HG02885 (cell line): ENCODE results near the gene PARL.

ENCODE experiments used
- ATAC-seq: cut with Tn5 transposase; IDR thresholded peaks from one replicate; pipeline ENCODE4 v1.9.1; 2021; ENCODE audit warnings: mild to moderate bottlenecking; ENCODE audit not compliant: unreplicated experiment, poor library complexity

PARL gene

DNA sequence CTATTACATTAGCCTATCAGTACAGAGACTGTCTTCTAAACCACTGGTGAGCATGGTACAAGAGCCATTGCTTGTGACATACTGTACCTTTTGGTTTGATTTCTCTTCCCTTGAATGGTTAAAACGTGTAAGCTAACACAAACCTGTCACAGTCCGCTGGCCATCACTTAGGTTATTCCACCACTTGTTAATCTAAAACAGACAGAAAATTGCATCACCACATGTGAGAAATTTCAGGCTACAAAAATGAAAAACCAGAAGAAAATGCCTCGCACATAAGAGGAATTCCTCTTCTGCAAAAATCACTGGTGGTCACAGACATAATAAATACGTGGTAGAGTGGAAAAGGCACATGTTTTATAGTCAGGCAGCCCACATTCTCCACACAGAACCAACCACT, 22.1 kb downstream of the PARL start:
- no peak for ATAC-seq

GRCh38 chr3:183857863-183858262, 26.8 kb downstream of the PARL start:
- ATAC-seq, result no peak

GRCh38 chr3:183854318-183855035, 30.2 kb downstream of the PARL start:
- no peak for ATAC-seq

- ATAC-seq, result no peak
Observed at GRCh38 chr3:183845608-183846288, 38.9 kb downstream of the PARL start.

DNA sequence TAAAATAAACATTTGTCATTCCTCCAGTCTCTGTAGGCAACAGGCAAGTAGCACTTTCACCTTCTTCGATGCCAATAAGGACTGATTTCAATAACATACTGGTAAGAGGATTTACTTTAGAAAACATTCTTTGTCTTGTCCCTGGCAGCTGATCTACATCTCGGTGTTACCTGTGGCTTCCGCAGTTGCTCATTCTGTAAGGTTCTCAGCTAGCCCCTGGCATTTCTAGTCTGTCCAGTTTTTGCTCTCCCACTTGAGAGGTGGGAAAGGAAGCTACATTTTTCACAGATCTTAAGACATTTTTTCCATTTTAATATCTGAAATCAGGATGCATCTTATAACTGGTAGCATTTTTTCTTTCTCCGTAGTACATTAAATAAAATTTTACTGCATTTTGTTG, 39.6 kb downstream of the PARL start:
- no peak for ATAC-seq

DNA sequence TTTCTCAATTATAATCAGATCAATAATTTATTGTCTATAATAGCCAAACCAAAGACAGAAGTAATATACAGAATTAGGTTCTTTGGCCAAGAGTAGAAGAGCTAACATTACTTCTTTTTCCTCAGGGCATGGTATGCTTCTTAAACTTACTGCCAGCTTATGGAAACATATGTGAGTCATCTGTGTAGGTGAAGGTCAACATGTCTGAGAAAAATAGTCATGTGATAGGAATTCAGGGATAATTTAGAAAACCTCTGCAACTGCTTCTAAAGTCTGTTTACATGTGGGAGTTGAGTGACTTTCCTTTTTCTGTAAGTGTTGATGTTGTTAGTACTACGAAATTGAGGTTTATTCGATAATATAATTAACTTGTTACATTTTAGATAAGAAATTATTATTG, 40.1 kb downstream of the PARL start:
- ATAC-seq, result no peak

DNA sequence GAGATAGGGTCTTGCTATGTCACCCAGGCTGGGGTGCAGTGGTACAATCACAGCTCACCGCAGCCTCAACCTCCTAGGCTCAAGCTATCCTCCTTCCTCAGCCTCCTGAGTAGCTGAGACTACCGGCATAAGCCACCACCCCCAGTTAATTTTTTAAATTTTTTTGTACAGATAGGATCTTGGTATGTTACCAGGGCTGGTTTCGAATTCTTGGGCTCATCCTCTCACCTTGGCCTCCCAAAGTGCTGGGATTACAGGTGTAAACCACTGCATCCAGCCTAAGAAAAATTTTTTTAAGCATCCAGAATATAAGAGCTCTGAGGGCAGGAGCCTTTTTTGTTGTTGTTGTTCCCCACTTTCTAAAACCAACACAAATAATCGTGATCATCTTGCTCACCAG, 44.9 kb downstream of the PARL start:
- no peak for ATAC-seq

DNA sequence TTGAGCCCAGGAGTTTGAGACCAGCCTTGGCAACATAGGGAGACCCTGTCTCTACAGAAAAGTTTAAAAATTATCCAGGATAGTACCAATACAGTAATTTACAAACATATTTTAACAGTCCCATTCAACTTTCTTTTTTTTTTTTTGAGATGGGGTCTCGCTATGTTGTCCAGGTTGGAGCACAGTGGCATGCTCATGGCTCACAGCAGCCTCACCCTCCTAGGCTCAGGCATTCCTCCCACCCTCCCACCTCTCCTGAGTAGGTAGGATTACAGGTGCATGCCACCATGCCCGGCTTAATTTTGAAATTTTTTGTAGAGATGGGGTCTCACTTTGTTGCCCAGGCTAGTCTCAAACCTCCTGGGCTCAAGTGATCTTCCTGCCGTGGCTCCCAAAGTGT, 46.8 kb downstream of the PARL start:
- no peak for ATAC-seq

DNA sequence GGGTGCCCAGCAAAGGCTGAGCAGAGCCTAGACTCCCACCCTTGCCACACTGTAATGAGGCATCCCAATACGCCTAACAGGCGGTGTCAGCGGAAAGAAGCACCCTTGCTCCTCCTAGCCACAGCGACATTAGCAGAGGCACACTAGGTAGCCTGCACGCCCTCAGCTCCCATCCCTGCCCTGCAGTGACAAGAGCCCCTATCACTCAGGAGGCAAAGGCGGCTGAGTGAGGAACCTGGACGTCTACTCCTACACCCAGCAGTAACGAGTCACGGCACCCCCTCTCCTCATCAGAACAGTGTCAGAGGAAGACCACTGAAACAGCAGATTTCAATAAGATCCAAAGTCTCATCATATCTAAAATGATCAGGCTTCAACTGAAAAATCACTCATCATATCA, 47.3 kb downstream of the PARL start:
- ATAC-seq, result no peak

GRCh38 chr3:183833516-183833915, 51.2 kb downstream of the PARL start:
- ATAC-seq, result no peak

DNA sequence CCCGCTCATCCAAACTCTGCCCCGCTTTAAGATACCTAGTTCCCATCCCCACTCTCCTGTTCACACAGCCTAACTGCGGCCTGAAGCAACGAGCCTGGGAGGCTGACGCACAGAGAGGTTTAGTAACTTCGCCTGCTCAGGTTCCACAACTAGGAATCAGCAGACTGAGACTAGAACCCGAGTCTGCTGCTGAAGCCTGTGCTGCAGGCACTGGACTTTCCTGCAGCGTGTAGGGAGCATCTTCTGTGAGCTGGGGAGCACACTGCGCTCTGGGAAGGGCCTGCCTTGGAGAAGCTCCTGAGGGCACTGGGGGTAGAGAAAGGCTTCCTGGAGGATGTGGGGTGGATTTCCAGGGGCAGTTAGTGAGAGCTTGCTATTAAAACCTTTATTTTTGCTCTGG, 54.5 kb downstream of the PARL start:
- no peak for ATAC-seq

- ATAC-seq, result no peak
Observed at GRCh38 chr3:183829466-183829865, 55.2 kb downstream of the PARL start.

- no peak for ATAC-seq
Observed at GRCh38 chr3:183828538-183828870, 56.2 kb downstream of the PARL start.

GRCh38 chr3:183827809-183828537, 56.7 kb downstream of the PARL start:
- ATAC-seq, result no peak

DNA sequence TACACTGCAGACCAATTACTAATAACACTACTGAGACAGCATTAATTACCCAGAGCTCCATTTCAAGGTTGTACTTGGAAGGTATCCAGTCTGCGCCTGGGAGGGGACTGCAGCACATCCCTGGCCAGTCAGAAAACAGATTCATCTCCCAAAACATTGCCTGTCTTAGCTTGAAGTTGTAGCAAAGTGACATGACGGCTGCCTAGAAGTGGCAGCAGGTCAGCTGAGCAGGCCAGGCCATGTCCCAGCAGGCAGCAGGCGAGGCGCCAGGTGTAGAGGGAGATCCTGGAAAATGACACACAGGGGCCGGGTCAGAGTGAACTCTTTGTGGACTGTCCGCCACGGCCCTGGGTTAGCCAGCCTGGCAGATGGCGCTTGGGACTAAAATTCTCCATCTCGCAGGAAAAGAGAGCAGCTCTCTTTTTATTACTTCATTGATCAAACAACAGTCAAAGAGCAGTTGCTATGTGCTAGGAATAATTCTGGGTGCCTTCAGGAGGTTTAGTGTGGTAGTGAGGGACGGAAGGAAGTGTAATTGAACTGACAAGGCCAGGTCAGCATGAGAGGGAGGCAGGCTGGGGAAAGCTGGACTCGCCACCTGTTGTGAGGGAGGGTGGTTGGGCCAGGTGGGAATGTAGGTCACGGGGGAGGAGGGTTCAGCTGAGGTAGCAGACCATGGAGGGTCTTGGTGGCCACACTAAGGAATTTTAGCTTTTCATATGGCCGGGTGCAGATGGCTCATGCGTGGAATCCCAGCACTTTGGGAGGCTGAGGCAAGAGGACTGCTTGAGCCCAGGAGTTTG, 58.0 kb downstream of the PARL start:
- no peak for ATAC-seq

DNA sequence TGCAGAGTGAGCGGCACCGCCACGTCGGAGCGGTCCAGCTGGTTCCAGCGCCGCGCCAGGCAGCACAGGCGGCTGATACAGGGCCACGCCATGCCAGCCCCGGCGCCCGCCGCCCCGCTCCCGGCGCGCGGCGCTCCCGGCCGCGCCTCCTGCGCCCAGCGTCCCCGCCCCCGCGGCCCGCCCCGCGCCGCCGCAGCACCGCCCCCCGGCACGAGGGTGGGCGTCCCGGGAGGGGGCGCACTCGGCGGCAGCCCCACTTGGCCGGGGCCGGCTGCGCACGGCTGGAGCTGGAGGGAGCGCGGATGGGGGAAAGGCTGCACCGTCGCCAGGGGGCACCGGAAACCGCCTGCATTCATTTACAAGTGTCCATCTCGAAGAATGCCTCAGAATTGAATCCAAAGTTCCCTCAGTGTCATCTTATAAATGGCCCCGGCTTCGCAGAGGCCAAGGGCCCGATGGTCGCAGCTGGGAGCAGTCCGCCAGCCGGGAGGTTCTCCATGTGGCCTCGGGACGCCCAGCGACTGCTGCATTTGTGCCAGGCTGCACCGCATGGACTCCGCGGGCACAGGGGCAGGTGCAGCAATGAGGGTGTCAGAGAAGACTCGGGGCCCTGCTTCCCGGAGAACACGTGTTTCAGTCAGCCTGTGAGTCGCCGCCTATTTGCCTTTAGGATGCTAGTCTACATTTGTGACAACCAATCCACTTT, 59.1 kb downstream of the PARL start, which contains the start of gene MAP6D1:
Gene MAP6D1, minus strand, starts transcription at position 122 of the 706 bp plus-strand sequence. Its CDS starts 30 bp downstream, at position 92.
- peak; percentile 60 for ATAC-seq

- ATAC-seq, result peak; percentile 43
Observed at GRCh38 chr3:183824761-183825455, 59.8 kb downstream of the PARL start.

DNA sequence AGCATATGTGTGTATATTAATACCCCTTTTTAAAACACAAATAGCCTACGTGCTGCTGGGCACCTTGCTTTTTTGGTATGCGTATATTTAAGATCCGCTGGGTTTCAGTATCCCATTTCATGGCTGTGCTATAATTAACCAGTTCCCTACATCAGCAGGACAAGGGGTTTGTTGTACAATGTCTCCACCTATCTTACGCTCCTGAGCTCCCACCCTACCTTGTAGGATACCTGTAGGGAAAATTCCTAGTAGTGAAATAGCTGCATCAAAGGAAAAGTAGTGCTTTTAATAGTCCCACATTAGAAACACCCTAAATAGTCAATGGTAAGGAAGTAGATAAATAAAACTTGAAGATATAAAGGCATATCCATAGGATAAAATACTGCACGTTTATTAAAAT, 60.7 kb downstream of the PARL start:
- ATAC-seq, result no peak

GRCh38 chr3:183822631-183823030, 62.0 kb downstream of the PARL start:
- ATAC-seq, result no peak
